GM12872 (cell line): ENCODE results near the gene ANKRD27.

Experiments
- TF ChIP-seq, protein P1 (sequence below): IDR thresholded peaks from 3 replicates; pipeline ENCODE4 v1.5.1; 2011; ENCODE audit warnings: low read depth, mild to moderate bottlenecking, low read length, moderate library complexity; ENCODE audit not compliant: insufficient read depth

The ANKRD27 gene

DNA sequence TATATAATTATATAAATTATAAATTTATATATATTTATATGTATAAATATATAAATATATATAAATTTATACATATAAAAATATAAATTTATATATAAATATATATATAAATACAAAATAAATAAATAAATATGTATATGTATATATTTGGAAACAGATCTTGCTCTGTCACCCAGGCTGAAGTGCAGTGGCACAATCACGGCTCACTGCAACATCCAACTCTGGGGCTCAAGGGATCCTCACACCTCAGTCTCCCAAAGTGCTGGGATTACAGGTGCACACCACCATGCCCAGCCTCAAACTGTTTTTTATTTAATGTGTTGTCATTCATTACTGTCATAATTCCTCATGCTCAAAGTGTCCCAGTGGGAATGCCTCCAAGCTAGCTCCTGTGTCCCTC, 119.2 kb downstream of the ANKRD27 start:
- TF ChIP-seq, protein P1, sequence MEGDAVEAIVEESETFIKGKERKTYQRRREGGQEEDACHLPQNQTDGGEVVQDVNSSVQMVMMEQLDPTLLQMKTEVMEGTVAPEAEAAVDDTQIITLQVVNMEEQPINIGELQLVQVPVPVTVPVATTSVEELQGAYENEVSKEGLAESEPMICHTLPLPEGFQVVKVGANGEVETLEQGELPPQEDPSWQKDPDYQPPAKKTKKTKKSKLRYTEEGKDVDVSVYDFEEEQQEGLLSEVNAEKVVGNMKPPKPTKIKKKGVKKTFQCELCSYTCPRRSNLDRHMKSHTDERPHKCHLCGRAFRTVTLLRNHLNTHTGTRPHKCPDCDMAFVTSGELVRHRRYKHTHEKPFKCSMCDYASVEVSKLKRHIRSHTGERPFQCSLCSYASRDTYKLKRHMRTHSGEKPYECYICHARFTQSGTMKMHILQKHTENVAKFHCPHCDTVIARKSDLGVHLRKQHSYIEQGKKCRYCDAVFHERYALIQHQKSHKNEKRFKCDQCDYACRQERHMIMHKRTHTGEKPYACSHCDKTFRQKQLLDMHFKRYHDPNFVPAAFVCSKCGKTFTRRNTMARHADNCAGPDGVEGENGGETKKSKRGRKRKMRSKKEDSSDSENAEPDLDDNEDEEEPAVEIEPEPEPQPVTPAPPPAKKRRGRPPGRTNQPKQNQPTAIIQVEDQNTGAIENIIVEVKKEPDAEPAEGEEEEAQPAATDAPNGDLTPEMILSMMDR = no peak

GRCh38 chr19:32550666-32551065, 124.3 kb downstream of the ANKRD27 start:
- TF ChIP-seq, protein P1 = no peak
